Transverse colon (tissue), 3 donors: ENCODE data around the gene LARP4B.

Experiments
- POLR2A ChIP-seq: fragments of 450-650 bp; IDR thresholded peaks from one replicate; pipeline ENCODE4 v1.6.1; 2016; ENCODE audit warnings: antibody characterized with exemption, mild to moderate bottlenecking, moderate library complexity
- TF ChIP-seq, protein P1 (sequence below), 5 experiments: fragments of 200-600 bp in 3 of 5; fragments of 450-650 bp in 2 of 5; sonication (generic) in 3 of 5; IDR thresholded peaks; 1 replicate in 2 of 5; 2 replicates in 3 of 5; pipeline ENCODE4 v1.5.1; 2016 to 2017; ENCODE audit warnings: antibody characterized with exemption in 5 of 5, inconsistent platforms in 3 of 5, mild to moderate bottlenecking in 2 of 5, moderate library complexity in 1 of 5

DNA sequence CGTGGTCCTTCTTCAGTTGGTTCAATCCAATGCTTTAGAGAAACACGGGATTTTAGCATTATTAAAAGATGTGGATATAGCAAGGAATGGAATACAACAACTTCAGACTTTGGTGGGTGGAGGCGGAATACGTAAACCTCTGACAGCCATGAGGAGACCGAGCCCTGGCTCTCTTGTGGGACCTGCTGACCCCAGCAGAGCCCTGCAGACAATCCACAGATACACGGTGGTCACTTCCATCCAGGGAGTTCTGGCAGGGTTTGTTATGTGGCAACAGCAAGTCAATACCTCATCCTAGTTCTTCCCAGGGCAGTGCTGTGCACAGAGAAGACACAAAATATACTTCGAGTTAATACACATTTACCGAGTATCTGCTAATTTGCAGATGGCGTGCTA lies 123.5 kb downstream of the LARP4B start:
- TF ChIP-seq POLR2A = no peak
- TF ChIP-seq, protein P1, sequence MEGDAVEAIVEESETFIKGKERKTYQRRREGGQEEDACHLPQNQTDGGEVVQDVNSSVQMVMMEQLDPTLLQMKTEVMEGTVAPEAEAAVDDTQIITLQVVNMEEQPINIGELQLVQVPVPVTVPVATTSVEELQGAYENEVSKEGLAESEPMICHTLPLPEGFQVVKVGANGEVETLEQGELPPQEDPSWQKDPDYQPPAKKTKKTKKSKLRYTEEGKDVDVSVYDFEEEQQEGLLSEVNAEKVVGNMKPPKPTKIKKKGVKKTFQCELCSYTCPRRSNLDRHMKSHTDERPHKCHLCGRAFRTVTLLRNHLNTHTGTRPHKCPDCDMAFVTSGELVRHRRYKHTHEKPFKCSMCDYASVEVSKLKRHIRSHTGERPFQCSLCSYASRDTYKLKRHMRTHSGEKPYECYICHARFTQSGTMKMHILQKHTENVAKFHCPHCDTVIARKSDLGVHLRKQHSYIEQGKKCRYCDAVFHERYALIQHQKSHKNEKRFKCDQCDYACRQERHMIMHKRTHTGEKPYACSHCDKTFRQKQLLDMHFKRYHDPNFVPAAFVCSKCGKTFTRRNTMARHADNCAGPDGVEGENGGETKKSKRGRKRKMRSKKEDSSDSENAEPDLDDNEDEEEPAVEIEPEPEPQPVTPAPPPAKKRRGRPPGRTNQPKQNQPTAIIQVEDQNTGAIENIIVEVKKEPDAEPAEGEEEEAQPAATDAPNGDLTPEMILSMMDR (IDR thresholded peaks at IDR 0.05) = no peak
